Fibroblast of peridontal ligament (primary cell): ENCODE data around the gene DCAF10.
A peak's percentile ranks its signal among the peaks of the same experiment; 100 is the strongest.
"Not testable (repeated sequence)": the region's sequence is repeated elsewhere in the genome, so short reads cannot be mapped to it uniquely, and the experiment has no call there.

Experiments
- DNase-seq: peaks from one replicate; pipeline ENCODE4 v3.0.0-alpha.2; 2010; ENCODE audit errors: extremely low read depth

Gene DCAF10

GRCh38 chr9:37790096-37790495, 10.5 kb upstream of the DCAF10 start:
- DNase-seq: no peak

GRCh38 chr9:37792122-37792521, 8.5 kb upstream of the DCAF10 start:
- no peak for DNase-seq

GRCh38 chr9:37796232-37796631, 4.4 kb upstream of the DCAF10 start:
- no peak for DNase-seq

GRCh38 chr9:37798677-37799076, 1.9 kb upstream of the DCAF10 start:
- DNase-seq: no peak

GRCh38 chr9:37801287-37801850, 772 bp downstream of the DCAF10 start:
- DNase-seq: peak; percentile 15

GRCh38 chr9:37801959-37802711, 1.5 kb downstream of the DCAF10 start:
- no peak for DNase-seq

GRCh38 chr9:37806271-37806670, 5.7 kb downstream of the DCAF10 start:
- no peak for DNase-seq

- DNase-seq: not testable (repeated sequence)
These were observed 9.1 kb downstream of the DCAF10 start for GRCh38 chr9:37809676-37810075.

GRCh38 chr9:37811906-37812476, 11.4 kb downstream of the DCAF10 start:
- no peak for DNase-seq

GRCh38 chr9:37812773-37813379, 12.3 kb downstream of the DCAF10 start:
- no peak for DNase-seq

- no peak for DNase-seq
These were observed 18.3 kb downstream of the DCAF10 start for GRCh38 chr9:37818849-37819248.

- DNase-seq: no peak
These were observed 19.5 kb downstream of the DCAF10 start for GRCh38 chr9:37820142-37820541.

- DNase-seq: not testable (repeated sequence)
These were observed 24.6 kb downstream of the DCAF10 start for GRCh38 chr9:37825174-37825573.

- DNase-seq: no peak
These were observed 27.0 kb downstream of the DCAF10 start for GRCh38 chr9:37827483-37828165.

- no peak for DNase-seq
These were observed 35.2 kb downstream of the DCAF10 start for GRCh38 chr9:37835821-37836220.

GRCh38 chr9:37836386-37836785, 35.8 kb downstream of the DCAF10 start:
- DNase-seq: no peak

GRCh38 chr9:37839496-37840461, 39.2 kb downstream of the DCAF10 start:
- DNase-seq: peak; percentile 10

- peak; percentile 65 for DNase-seq
These were observed 40.1 kb downstream of the DCAF10 start for GRCh38 chr9:37840560-37841194.

GRCh38 chr9:37852222-37852621, 51.6 kb downstream of the DCAF10 start:
- DNase-seq: no peak

GRCh38 chr9:37856551-37856950, 56.0 kb downstream of the DCAF10 start:
- no peak for DNase-seq

- DNase-seq: peak; percentile 27
These were observed 58.4 kb downstream of the DCAF10 start for GRCh38 chr9:37859043-37859442.
